HG02885 (cell line): ENCODE results near the gene BCL3.
"Not testable (repeated sequence)": the region's sequence is repeated elsewhere in the genome, so short reads cannot be mapped to it uniquely, and the experiment has no call there.

Source experiments
- ATAC-seq: cut with Tn5 transposase; IDR thresholded peaks from one replicate; pipeline ENCODE4 v1.9.1; 2021; ENCODE audit warnings: mild to moderate bottlenecking; ENCODE audit not compliant: unreplicated experiment, poor library complexity

Gene BCL3

DNA sequence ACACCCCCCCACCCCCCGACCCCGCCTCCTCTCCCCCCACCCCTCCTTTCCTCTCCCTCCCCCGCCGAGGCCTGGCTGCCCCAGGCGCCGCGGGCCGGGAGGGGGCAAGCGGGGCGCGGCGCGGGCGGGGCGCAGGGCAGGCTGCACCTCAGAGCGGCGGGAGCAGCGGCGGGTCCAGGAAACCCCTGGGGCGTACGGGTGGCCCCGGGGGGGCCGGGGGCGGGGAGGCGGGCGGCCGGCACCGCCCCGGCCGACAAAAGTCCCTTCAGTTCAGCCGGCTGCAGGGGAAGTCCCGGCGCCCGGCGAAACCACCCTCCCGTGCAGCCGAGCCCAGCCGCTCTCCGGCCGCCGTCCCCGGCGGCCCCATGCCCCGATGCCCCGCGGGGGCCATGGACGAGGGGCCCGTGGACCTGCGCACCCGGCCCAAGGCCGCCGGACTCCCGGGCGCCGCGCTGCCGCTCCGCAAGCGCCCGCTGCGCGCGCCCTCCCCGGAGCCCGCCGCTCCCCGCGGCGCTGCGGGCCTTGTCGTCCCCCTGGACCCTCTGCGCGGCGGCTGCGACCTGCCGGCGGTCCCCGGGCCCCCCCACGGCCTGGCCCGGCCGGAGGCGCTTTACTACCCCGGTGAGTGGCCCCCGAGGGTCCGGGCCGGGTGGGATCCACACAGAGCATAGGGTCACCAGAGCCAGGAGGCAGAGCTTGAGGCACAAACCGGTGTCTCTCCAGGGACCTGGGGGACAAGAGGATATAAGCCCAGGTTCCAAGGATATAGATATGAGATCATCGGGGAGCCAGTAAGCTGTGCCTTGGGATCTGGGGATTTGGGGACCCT lies at the start of gene BCL3:
TSS of gene BCL3 (plus strand) at position 283 of the 829 bp plus-strand sequence. CDS start at position 366, 83 bp downstream.
- peak; percentile 43 for ATAC-seq

- ATAC-seq = no peak
Measured at GRCh38 chr19:44700547-44700946, 48.0 kb upstream of the BCL3 start.

DNA sequence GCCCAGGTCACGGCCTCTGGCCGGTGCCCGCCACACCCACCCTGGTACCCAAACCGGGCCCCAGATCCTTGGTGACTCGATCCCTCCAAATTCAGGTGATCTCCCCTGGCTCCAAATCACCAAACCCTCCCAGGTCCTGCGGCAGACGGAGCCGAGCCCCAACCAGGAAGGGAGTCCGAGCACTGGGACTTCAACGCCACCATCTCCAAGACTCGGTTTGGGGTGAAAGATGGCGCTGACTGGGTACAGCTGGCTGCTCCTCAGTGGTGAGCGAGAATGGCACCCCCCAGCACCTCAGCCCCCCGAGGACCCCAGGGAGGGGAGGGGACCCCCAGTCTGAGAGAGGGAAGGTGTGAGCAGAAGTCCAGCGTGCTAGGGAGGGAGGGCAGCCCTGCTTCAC lies 47.3 kb upstream of the BCL3 start:
- ATAC-seq = no peak

DNA sequence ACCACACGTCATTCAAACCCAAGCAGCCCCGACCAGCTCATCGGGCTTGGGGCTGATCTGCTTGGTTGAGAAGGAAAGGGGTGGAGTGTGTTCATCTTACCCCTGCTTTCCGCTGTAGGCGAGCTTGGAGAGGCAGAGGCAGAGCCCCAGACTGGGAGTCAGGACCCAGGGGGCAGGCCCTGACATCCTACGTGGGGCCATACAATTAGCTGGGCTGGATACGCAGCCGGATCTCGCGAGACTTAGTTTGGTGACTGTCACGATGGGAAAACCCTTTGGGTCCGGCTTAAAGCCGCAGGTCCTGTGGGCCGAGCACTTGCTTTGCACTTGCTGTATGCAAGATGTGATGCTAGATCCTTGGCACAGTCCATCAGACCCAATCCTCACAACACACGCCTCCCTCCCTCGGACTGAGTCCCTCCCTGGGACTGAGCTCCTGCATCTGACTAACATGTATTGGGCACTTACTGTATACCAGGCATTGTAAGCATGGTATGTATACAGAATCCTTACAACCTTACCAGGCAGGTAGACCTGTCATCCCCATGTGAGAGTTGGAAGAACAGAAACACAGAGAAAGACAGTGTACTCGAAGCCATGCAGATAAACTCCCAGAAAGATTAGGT lies 45.8 kb upstream of the BCL3 start:
- ATAC-seq = no peak

GRCh38 chr19:44703336-44704078 lies 45.0 kb upstream of the BCL3 start:
- ATAC-seq = no peak

DNA sequence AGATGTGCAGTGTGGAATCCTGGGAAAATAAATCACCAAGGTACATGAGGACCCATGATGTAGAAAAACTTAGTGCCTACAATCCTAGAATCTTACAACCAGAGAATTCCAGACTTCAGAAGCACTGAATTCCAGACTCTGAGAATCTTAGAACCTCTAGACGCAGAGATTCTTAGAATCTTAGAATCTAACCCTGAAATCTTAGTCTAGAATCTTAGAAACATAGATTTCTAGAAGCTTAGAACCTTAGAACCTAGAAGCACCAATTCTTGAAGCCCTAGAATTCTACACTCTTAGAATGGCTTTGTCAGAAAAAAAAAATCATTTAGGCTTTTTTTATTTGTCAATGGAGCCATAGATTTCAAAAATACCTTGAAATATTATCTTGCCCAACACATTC lies 43.5 kb upstream of the BCL3 start:
- no peak for ATAC-seq

GRCh38 chr19:44705502-44706010 lies 43.0 kb upstream of the BCL3 start:
- ATAC-seq = no peak

GRCh38 chr19:44706506-44707236 lies 41.8 kb upstream of the BCL3 start:
- ATAC-seq = no peak

DNA sequence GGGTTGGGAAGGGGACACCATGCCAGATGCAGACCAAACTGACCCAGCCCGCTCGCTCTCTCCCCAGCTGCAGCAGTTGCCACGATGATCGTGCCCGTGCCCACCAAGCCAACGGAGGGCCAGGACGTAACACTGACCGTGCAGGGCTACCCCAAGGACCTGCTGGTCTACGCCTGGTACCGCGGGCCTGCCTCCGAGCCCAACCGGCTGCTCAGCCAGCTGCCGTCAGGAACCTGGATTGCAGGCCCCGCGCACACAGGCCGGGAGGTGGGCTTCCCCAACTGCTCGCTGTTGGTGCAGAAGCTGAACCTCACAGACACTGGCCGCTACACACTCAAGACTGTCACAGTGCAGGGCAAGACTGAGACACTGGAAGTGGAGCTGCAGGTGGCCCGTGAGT lies 40.7 kb upstream of the BCL3 start:
- no peak for ATAC-seq

DNA sequence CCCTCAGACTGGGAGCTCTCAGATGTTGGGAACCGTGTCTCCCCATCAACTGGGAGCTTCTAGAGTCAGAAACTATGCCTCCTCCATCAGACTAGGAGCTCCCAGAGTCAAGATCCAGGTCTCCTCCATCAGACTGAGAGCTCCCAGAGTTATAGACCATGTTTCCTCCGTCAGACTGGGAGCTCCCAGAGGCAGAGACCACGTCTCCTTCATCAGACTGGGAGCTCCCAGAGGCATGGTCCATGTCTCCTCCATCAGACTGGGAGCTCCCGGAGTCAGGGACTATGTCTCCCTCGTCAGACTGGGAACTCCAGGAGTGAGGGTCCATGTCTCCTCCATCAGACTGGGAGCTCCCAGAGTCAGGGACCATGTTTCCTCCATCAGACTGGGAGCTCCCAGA lies 39.6 kb upstream of the BCL3 start:
- no peak for ATAC-seq

DNA sequence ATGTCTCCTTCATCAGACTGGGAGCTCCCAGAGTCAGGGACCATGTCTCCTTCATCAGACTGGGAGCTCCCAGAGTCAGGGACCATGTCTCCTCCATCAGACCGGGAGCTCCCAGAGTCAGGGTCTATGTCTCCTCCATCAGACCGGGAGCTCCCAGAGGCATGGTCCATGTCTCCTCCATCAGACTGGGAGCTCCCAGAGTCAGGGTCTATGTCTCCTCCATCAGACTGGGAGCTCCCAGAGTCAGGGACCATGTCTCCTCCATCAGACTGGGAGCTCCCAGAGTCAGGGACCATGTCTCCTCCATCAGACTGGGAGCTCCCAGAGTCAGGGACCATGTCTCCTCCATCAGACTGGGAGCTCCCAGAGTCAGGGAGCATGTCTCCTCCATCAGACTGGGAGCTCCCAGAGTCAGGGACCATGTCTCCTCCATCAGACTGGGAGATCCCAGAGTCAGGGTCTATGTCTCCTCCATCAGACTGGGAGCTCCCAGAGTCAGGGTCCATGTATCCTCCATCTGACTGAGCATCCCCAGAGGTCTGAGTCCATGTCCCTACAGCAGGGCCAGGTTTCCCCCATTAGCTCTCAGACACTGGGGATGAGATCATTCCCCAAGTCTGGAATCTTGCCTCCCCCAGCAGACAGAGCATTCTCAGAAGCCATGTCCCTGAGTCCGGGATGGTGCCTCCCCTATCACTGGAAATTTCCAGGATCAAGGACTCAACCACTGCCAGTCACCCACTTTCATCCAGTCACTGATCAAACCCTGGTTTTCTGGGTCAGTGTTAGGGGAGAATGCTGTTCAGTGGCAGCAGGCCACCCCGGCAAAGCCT lies 38.9 kb upstream of the BCL3 start:
- not testable (repeated sequence) for ATAC-seq

DNA sequence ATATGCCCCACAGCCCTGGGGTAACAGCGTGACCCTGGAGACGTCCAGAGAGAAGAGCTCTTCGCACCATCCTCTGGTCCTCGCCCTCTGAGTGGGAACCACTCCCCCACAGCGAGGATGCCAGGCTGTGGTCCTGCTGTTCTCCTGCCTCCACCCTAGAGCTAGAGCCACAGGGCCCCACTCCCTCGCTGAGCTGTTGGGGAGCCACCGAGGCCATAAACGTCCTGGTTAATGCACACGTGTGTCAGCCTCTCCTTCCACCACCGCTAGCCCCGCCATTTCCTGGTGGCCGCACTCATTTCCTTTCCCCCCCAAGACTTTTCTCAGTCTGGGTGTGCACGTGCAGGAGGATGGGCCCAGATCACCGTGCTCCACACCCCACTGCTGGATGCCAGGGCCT lies 38.0 kb upstream of the BCL3 start:
- no peak for ATAC-seq

DNA sequence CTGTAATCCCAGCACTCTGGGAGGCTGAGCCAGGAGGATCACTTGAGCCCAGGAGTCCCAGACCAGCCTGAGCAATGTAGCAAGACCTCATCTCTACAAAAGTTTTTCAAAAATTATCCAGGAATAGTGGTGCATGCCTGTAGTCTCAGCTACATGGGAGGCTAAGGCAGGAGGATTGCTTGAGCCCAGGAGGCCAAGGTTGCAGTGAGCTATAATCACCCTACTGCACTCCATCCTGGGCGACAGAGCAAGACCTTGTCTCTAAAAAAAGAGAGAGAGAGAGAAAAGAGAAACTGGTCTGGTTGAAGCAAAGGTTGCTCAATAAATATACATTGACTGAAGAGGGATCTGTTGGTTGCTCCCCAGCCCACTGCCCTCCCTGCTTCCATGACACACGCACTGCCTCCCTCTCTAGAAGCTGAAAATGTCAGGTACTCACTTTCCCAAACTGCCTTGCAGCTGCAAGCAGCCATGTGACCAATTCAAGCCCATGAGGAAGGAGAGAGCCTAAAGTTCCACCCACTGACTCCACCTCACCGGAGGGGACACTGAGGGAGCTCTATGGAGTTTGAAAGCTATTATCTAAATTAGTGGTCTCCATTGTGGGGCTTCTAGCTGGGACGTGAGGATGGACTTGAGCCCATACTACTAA lies 35.5 kb upstream of the BCL3 start:
- ATAC-seq = no peak

GRCh38 chr19:44714597-44715169 lies 33.8 kb upstream of the BCL3 start:
- no peak for ATAC-seq

- no peak for ATAC-seq
Measured at GRCh38 chr19:44717603-44718002, 30.9 kb upstream of the BCL3 start.

- no peak for ATAC-seq
Measured at GRCh38 chr19:44718441-44719261, 29.9 kb upstream of the BCL3 start.

DNA sequence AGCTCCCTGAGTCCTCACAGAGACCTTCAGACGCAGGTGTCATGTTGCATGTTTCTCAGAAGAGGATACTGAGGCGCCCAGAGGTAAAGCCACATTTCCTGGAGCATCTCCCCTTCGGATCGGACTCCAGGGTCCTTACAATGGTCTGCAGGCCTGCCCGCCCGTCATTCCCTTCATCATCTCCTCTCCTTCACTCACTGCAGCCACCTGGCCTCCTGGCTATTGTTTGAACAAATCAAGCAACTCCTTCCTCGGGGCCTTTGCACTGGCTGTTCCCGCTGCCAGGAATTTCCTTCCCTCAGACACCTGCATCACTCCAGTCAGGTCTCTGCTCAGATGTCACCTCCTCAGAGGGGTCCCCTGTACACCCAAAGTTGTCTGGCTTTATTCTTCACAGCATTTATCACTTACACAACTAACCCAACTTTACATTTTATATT lies 29.2 kb upstream of the BCL3 start:
- no peak for ATAC-seq

DNA sequence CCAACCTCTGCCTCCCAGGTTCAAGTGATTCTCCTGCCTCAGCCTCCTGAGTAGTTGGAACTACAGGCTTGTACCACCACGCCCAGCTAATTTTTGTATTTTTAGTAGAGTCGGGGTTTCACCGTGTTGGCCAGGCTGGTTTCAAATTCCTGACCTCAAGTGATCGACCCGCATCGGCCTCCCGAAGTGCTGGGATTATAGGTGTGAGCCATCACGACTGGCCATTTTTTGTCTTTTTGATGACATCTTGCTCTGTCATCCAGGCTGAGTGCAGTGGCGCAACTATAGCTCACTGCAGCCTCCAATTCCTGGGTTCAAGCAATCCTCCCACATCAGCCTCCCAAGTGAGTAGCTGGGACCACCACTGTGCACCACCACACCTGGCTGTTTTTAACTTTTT lies 28.1 kb upstream of the BCL3 start:
- ATAC-seq = not testable (repeated sequence)
